GM10847 (cell line): ENCODE results near the gene SNRPF.

ENCODE experiments used
- POLR2A ChIP-seq: IDR thresholded peaks from 2 replicates; pipeline ENCODE4 v1.6.1; 2011; ENCODE audit not compliant: insufficient read length; ENCODE audit errors: extremely low read depth

SNRPF gene

GRCh38 chr12:95858451-95859343, at the start of gene SNRPF:
Gene SNRPF, plus strand, starts transcription at chr12:95858952. Its CDS starts 122 bp downstream, at chr12:95859074.
- peak; percentile 56 for TF ChIP-seq POLR2A

- no peak for TF ChIP-seq POLR2A
These were observed 49.6 kb upstream of the SNRPF start for GRCh38 chr12:95809000-95809680.

- no peak for TF ChIP-seq POLR2A
These were observed 48.3 kb upstream of the SNRPF start for GRCh38 chr12:95810411-95810810.

- no peak for TF ChIP-seq POLR2A
These were observed 43.0 kb upstream of the SNRPF start for GRCh38 chr12:95815632-95816212.

GRCh38 chr12:95820096-95820703, 38.6 kb upstream of the SNRPF start:
- no peak for TF ChIP-seq POLR2A

- TF ChIP-seq POLR2A, result no peak
These were observed 29.4 kb upstream of the SNRPF start for GRCh38 chr12:95829395-95829794.

GRCh38 chr12:95830335-95831089, 28.2 kb upstream of the SNRPF start:
- no peak for TF ChIP-seq POLR2A

- no peak for TF ChIP-seq POLR2A
These were observed 24.2 kb upstream of the SNRPF start for GRCh38 chr12:95834572-95834971.

GRCh38 chr12:95836185-95836609, 22.6 kb upstream of the SNRPF start:
- TF ChIP-seq POLR2A, result no peak

- no peak for TF ChIP-seq POLR2A
These were observed 22.0 kb upstream of the SNRPF start for GRCh38 chr12:95836630-95837239.

- no peak for TF ChIP-seq POLR2A
These were observed 21.3 kb upstream of the SNRPF start for GRCh38 chr12:95837240-95838038.

- no peak for TF ChIP-seq POLR2A
These were observed 20.6 kb upstream of the SNRPF start for GRCh38 chr12:95838125-95838524.

- TF ChIP-seq POLR2A, result no peak
These were observed 10.0 kb upstream of the SNRPF start for GRCh38 chr12:95848575-95849388.

GRCh38 chr12:95851606-95852005, 7.1 kb upstream of the SNRPF start:
- TF ChIP-seq POLR2A, result no peak
